CD4-positive, CD25-positive, alpha-beta regulatory T cell (primary cell): ENCODE results near the gene TACC3. TPM values are rescaled to one million over a fixed set of nuclear protein-coding genes. Genes with fewer than 3 reads are reported as not detected.
A peak's percentile ranks its signal among the peaks of the same experiment; 100 is the strongest.

Experiments used
- ATAC-seq, 2 donors: fragments of 150-1000 bp; cut with Tn5 transposase; one replicate each; pipeline ENCODE4 v1.10.0; 2021; ENCODE audit warnings: low read depth in 2 of 2, moderate number of reproducible peaks in 2 of 2, moderate library complexity in 1 of 2
- DNase-seq, 3 donors: peaks; one replicate each; pipeline versions ENCODE4 v3.0.0 to v3.0.0-alpha.2; 2012 to 2022; ENCODE audit warnings: mixed read lengths in 1 of 3
- H3K27ac ChIP-seq: one replicate; pipeline ENCODE4 v1.7.0; 2013; ENCODE audit warnings: mild to moderate bottlenecking, low read length; ENCODE audit not compliant: insufficient read depth, poor library complexity, severe bottlenecking
- H3K27me3 ChIP-seq: one replicate; pipeline ENCODE4 v1.7.0; 2013; ENCODE audit warnings: low read length; ENCODE audit not compliant: control insufficient read depth, insufficient read depth
- H3K36me3 ChIP-seq: one replicate; pipeline ENCODE4 v1.7.0; 2013; ENCODE audit warnings: mild to moderate bottlenecking, low read length, moderate library complexity; ENCODE audit not compliant: control insufficient read depth, insufficient read depth
- H3K4me1 ChIP-seq: 2 replicates; pipeline ENCODE4 v1.7.0; 2013; ENCODE audit warnings: mild to moderate bottlenecking, low read length; ENCODE audit not compliant: insufficient read depth, control insufficient read depth, poor library complexity, severe bottlenecking
- H3K4me3 ChIP-seq: one replicate; pipeline ENCODE4 v1.7.0; 2013; ENCODE audit warnings: low read depth, mild to moderate bottlenecking, low read length, moderate library complexity
- H3K9me3 ChIP-seq, 2 experiments: 1 replicate in 1 of 2; 2 replicates in 1 of 2; pipeline ENCODE4 v1.7.0; 2013; ENCODE audit warnings: low read length in 2 of 2, mild to moderate bottlenecking in 1 of 2, moderate library complexity in 1 of 2; ENCODE audit not compliant: control insufficient read depth in 2 of 2
- H3K27ac Mint-ChIP-seq, 3 donors: one replicate each; pipeline ENCODE4 v1.8.0; 2020 to 2022; ENCODE audit warnings: mild to moderate bottlenecking in 3 of 3, mixed read lengths in 3 of 3, moderate library complexity in 2 of 3
- H3K27me3 Mint-ChIP-seq: one replicate; pipeline ENCODE4 v1.8.0; 2022; ENCODE audit warnings: mild to moderate bottlenecking, mixed read lengths
- H3K36me3 Mint-ChIP-seq: one replicate; pipeline ENCODE4 v1.8.0; 2020; ENCODE audit warnings: mixed read lengths
- H3K4me1 Mint-ChIP-seq, 4 donors: one replicate each; pipeline ENCODE4 v1.8.0; 2020 to 2022; ENCODE audit warnings: mixed read lengths in 4 of 4, mild to moderate bottlenecking in 1 of 4
- H3K4me3 Mint-ChIP-seq, 4 donors: one replicate each; pipeline ENCODE4 v1.8.0; 2020 to 2022; ENCODE audit warnings: mild to moderate bottlenecking in 4 of 4, mixed read lengths in 4 of 4, moderate library complexity in 3 of 4
- H3K9me3 Mint-ChIP-seq, 7 donors: one replicate each; pipeline ENCODE4 v1.8.0; 2020 to 2022; ENCODE audit warnings: mixed read lengths in 7 of 7, mild to moderate bottlenecking in 3 of 7, moderate library complexity in 2 of 7
- polyA plus RNA-seq, 4 donors: library from polyadenylated mRNA; unstranded; fragments of 300-500 nt; fragmentation: Illumina TruSeq; gene quantifications; one replicate each; pipeline ENCODE4 v1.2.3, GENCODE V29; 2021
- total RNA-seq: library from RNA; stranded (reverse); gene quantifications from one replicate; pipeline ENCODE4 v1.2.3, GENCODE V29; 2022

TACC3 gene
- total and polyA plus RNA-seq, 5 donors from 2014 or later: 62.0 to 111 (median 68.8) TPM

GRCh38 chr4:1766106-1767060, 45.1 kb downstream of the TACC3 start:
- Histone ChIP-seq H3K36me3 (no peaks in the 10 kb centered on the region), H3K9me3 (no peaks in the 10 kb centered on the region), H3K4me3 (no peak overlapping the region), H3K27me3 (no peaks in the 10 kb centered on the region), H3K4me1 (peaks cover 5% of the 10 kb centered on the region), H3K27ac (no peak overlapping the region)
- Mint-ChIP-seq H3K9me3 (no peaks in the 10 kb centered on the region), H3K4me3 (no peak overlapping the region), H3K36me3 (no peaks in the 10 kb centered on the region), H3K27me3 (peaks cover 11% of the 10 kb centered on the region), H3K4me1 (peaks cover 0 to 7% (median 0%) of the 10 kb centered on the region in 4 donors), H3K27ac (no peak overlapping the region)
- no peak for ATAC-seq
- no peak for DNase-seq

DNA sequence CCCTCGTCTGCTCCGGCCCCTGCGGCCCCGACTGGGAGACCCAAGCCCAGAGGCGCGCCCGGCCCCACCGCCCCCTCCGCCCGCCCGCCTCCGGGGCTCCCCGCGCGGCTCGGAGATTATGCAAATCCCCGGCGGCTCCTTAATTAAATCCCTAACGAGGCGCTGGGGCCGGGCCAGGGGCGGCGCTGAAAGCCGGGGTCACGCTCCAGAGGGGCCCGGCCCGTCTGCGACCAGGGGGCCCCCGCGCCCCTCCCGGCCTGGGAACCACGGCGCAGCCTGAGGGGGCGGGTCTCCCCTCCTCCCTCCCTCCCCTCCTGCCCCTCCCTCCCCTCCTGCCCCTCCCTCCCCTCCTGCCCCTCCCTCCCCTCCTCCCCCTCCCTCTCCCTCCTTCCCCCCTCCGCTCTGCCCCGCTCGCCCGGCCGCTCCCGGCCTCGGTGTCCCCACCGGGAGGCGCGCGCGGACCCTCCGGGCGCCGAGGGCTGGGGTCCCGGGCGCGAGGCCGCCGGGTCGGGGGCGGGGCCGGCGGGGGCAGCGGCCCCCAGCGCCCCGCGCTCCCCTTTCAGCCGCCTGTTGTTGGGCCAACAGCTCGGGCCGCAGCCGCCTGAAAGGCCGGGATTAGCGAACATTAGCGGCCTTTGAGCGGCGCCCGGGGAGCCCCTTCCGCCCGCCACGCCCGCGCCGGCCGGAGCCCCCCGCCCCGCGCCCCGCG, 45.9 kb downstream of the TACC3 start:
- Histone ChIP-seq H3K27me3 (no peaks in the 10 kb centered on the region), H3K4me3 (no peak overlapping the region), H3K9me3 (no peaks in the 10 kb centered on the region), H3K27ac (no peak overlapping the region), H3K36me3 (no peaks in the 10 kb centered on the region), H3K4me1 (peaks cover 5% of the 10 kb centered on the region)
- no peak for ATAC-seq
- no peaks in the 10 kb centered on the region for H3K36me3 Mint-ChIP-seq
- H3K27me3 Mint-ChIP-seq: peaks cover 11% of the 10 kb centered on the region
- peaks cover 0 to 7% (median 0%) of the 10 kb centered on the region in 4 donors for H3K4me1 Mint-ChIP-seq
- no peak overlapping the region for H3K27ac Mint-ChIP-seq
- no peaks in the 10 kb centered on the region for H3K9me3 Mint-ChIP-seq
- no peak overlapping the region for H3K4me3 Mint-ChIP-seq
- DNase-seq: no peak

- Mint-ChIP-seq H3K4me1 (peaks cover 0 to 7% (median 0%) of the 10 kb centered on the region in 4 donors), H3K27me3 (peaks cover 11% of the 10 kb centered on the region), H3K36me3 (no peaks in the 10 kb centered on the region), H3K4me3 (peak overlapping the region in 2 of 4 donors; percentile 39 to 65), H3K27ac (no peak overlapping the region), H3K9me3 (no peaks in the 10 kb centered on the region)
- DNase-seq (no peak), ATAC-seq (no peak)
- H3K27ac ChIP-seq: no peak overlapping the region
- H3K4me3 ChIP-seq: no peak overlapping the region
- H3K36me3 ChIP-seq: no peaks in the 10 kb centered on the region
- peaks cover 5% of the 10 kb centered on the region for H3K4me1 ChIP-seq
- H3K27me3 ChIP-seq: no peaks in the 10 kb centered on the region
- no peaks in the 10 kb centered on the region for H3K9me3 ChIP-seq
Observed at GRCh38 chr4:1767770-1768366, 46.5 kb downstream of the TACC3 start.

- Mint-ChIP-seq H3K9me3 (no peaks in the 10 kb centered on the region), H3K4me3 (peak overlapping the region in 3 of 4 donors; percentile 39 to 87 (median 81)), H3K4me1 (peaks cover 0 to 7% (median 0%) of the 10 kb centered on the region in 4 donors), H3K27me3 (peaks cover 11% of the 10 kb centered on the region), H3K27ac (no peak overlapping the region), H3K36me3 (no peaks in the 10 kb centered on the region)
- Histone ChIP-seq H3K4me1 (peaks cover 5% of the 10 kb centered on the region), H3K36me3 (no peaks in the 10 kb centered on the region), H3K9me3 (no peaks in the 10 kb centered on the region), H3K27me3 (no peaks in the 10 kb centered on the region), H3K27ac (no peak overlapping the region), H3K4me3 (no peak overlapping the region)
- DNase-seq (no peak), ATAC-seq (no peak)
Observed at GRCh38 chr4:1768367-1769034, 47.2 kb downstream of the TACC3 start.

- Mint-ChIP-seq H3K36me3 (no peaks in the 10 kb centered on the region), H3K27ac (no peak overlapping the region), H3K4me1 (peaks cover 0 to 7% (median 0%) of the 10 kb centered on the region in 4 donors), H3K27me3 (peaks cover 5% of the 10 kb centered on the region), H3K9me3 (no peaks in the 10 kb centered on the region), H3K4me3 (no peak overlapping the region)
- Histone ChIP-seq H3K27me3 (no peaks in the 10 kb centered on the region), H3K4me1 (peaks cover 5% of the 10 kb centered on the region), H3K36me3 (no peaks in the 10 kb centered on the region), H3K4me3 (no peak overlapping the region), H3K9me3 (no peaks in the 10 kb centered on the region), H3K27ac (no peak overlapping the region)
- DNase-seq: no peak
- ATAC-seq: no peak
Observed at GRCh38 chr4:1769692-1770091, 48.4 kb downstream of the TACC3 start.

DNA sequence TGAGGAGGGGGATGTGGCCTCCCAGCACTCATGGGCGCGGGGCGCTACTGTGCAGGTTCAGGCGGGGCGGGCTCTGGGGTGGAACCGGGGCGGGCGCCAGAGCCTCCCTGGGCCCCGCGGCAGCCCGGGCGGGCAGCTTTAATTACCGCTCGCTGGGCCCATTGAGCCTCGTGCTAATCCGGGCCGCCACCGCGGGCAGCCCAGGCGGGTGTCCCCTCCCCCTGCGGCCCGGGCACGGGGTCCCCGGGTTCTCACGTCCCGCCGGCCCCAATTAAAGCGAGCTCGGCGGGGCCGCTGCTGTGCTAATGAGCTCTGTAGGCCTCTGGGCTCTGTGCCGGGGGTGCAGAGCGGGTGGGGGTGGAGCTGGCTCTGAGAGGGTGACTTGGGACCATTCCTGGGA, 48.9 kb downstream of the TACC3 start:
- Mint-ChIP-seq H3K4me1 (peaks cover 0 to 7% (median 0%) of the 10 kb centered on the region in 4 donors), H3K27ac (no peak overlapping the region), H3K4me3 (no peak overlapping the region), H3K9me3 (no peaks in the 10 kb centered on the region), H3K36me3 (no peaks in the 10 kb centered on the region), H3K27me3 (peaks cover 5% of the 10 kb centered on the region)
- Histone ChIP-seq H3K4me3 (no peak overlapping the region), H3K9me3 (no peaks in the 10 kb centered on the region), H3K4me1 (peaks cover 5% of the 10 kb centered on the region), H3K27me3 (no peaks in the 10 kb centered on the region), H3K27ac (no peak overlapping the region), H3K36me3 (no peaks in the 10 kb centered on the region)
- ATAC-seq (no peak), DNase-seq (no peak)

DNA sequence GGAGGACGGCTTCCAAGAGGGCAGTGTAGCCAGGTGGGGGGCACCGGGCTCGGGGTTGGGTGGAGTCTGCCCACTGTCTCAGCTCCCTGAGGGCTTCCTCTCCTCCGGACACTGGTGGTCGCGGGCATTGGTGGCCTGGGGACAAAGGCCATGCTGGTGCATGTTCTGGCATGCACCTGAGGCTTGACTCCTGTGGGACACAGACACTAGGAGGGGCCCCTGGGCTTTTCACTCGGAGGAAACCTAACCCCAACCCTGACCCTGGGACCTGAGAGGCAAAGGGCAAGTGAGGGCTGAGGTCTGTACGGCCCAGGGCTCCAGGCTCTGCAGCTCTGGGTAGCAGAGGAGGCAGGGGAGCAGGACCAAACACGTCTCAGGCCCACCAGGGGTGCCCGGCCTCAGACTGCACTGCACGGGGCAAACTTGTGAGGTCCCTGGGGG, 49.5 kb downstream of the TACC3 start:
- no peak for ATAC-seq
- no peaks in the 10 kb centered on the region for H3K36me3 ChIP-seq
- H3K27me3 ChIP-seq: no peaks in the 10 kb centered on the region
- Mint-ChIP-seq H3K27ac (no peak overlapping the region), H3K4me1 (peaks cover 0 to 7% (median 0%) of the 10 kb centered on the region in 4 donors), H3K27me3 (no peaks in the 10 kb centered on the region), H3K4me3 (no peak overlapping the region), H3K36me3 (no peaks in the 10 kb centered on the region), H3K9me3 (no peaks in the 10 kb centered on the region)
- no peaks in the 10 kb centered on the region for H3K9me3 ChIP-seq
- no peak overlapping the region for H3K27ac ChIP-seq
- H3K4me3 ChIP-seq: no peak overlapping the region
- DNase-seq: no peak
- peaks cover 5% of the 10 kb centered on the region for H3K4me1 ChIP-seq
